ENCODE data around the gene FYB1.
"Not testable (repeated sequence)": the region's sequence is repeated elsewhere in the genome, so short reads cannot be mapped to it uniquely, and the experiment has no call there.

The FYB1 gene

GRCh38 chr5:39186722-39187539 lies 32.4 kb downstream of the FYB1 start:
- DNase-seq, result no peak

GRCh38 chr5:39186289-39186688 lies 33.1 kb downstream of the FYB1 start:
- DNase-seq, result no peak

- DNase-seq, result no peak
These were observed 33.6 kb downstream of the FYB1 start for GRCh38 chr5:39185761-39186160.

- DNase-seq, result not testable (repeated sequence)
These were observed 39.8 kb downstream of the FYB1 start for GRCh38 chr5:39179561-39179960.

- DNase-seq, result peak; percentile 21 to 51
These were observed 40.5 kb downstream of the FYB1 start for GRCh38 chr5:39178861-39179260.

GRCh38 chr5:39178171-39178570 lies 41.2 kb downstream of the FYB1 start:
- no peak for DNase-seq

GRCh38 chr5:39177631-39177964 lies 41.8 kb downstream of the FYB1 start:
- peak; percentile 26 to 60 for DNase-seq

- DNase-seq, result peak; percentile 40 to 66
These were observed 42.4 kb downstream of the FYB1 start for GRCh38 chr5:39176759-39177630.

GRCh38 chr5:39175273-39175955 lies 43.9 kb downstream of the FYB1 start:
- no peak for DNase-seq

- DNase-seq, result no peak
These were observed 46.3 kb downstream of the FYB1 start for GRCh38 chr5:39173069-39173468.

- DNase-seq, result no peak
These were observed 46.8 kb downstream of the FYB1 start for GRCh38 chr5:39172593-39172992.

- DNase-seq, result no peak
These were observed 47.7 kb downstream of the FYB1 start for GRCh38 chr5:39171647-39172046.

GRCh38 chr5:39169081-39169480 lies 50.3 kb downstream of the FYB1 start:
- DNase-seq, result no peak

GRCh38 chr5:39167972-39168342 lies 51.4 kb downstream of the FYB1 start:
- no peak for DNase-seq

GRCh38 chr5:39167141-39167971 lies 52.0 kb downstream of the FYB1 start:
- no peak for DNase-seq

GRCh38 chr5:39164529-39165402 lies 54.6 kb downstream of the FYB1 start:
- DNase-seq, result peak in 1 of 2 donors; percentile 42

- DNase-seq, result peak; percentile 29 to 59
These were observed 55.3 kb downstream of the FYB1 start for GRCh38 chr5:39164016-39164415.

GRCh38 chr5:39161578-39161977 lies 57.8 kb downstream of the FYB1 start:
- DNase-seq, result no peak

- no peak for DNase-seq
These were observed 58.7 kb downstream of the FYB1 start for GRCh38 chr5:39160576-39161213.

GRCh38 chr5:39159811-39160490 lies 59.4 kb downstream of the FYB1 start:
- DNase-seq, result no peak

Measured in CD4-positive, alpha-beta T cell treated with Interleukin-1 beta for 1 hour (primary cell).